Skin epidermis (tissue), 12 donors: ENCODE measurements around the gene HDAC11.
A peak's percentile ranks its signal among the peaks of the same experiment; 100 is the strongest.
"Not testable (repeated sequence)": the region's sequence is repeated elsewhere in the genome, so short reads cannot be mapped to it uniquely, and the experiment has no call there.

Experiments
- H3K27ac ChIP-seq, 21 experiments: fragments of 200-600 bp; sonication (generic) in 11 of 21; one replicate each; pipeline ENCODE4 v1.5.0; 2020; ENCODE audit warnings: mild to moderate bottlenecking in 3 of 21, inconsistent platforms in 2 of 21, moderate library complexity in 2 of 21
- H3K4me3 ChIP-seq, 7 experiments: fragments of 200-600 bp; sonication (generic) in 2 of 7; one replicate each; pipeline ENCODE4 v1.5.0; 2020; ENCODE audit warnings: inconsistent platforms in 2 of 7, mild to moderate bottlenecking in 2 of 7, moderate library complexity in 1 of 7

Gene HDAC11, protein sequence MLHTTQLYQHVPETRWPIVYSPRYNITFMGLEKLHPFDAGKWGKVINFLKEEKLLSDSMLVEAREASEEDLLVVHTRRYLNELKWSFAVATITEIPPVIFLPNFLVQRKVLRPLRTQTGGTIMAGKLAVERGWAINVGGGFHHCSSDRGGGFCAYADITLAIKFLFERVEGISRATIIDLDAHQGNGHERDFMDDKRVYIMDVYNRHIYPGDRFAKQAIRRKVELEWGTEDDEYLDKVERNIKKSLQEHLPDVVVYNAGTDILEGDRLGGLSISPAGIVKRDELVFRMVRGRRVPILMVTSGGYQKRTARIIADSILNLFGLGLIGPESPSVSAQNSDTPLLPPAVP

DNA sequence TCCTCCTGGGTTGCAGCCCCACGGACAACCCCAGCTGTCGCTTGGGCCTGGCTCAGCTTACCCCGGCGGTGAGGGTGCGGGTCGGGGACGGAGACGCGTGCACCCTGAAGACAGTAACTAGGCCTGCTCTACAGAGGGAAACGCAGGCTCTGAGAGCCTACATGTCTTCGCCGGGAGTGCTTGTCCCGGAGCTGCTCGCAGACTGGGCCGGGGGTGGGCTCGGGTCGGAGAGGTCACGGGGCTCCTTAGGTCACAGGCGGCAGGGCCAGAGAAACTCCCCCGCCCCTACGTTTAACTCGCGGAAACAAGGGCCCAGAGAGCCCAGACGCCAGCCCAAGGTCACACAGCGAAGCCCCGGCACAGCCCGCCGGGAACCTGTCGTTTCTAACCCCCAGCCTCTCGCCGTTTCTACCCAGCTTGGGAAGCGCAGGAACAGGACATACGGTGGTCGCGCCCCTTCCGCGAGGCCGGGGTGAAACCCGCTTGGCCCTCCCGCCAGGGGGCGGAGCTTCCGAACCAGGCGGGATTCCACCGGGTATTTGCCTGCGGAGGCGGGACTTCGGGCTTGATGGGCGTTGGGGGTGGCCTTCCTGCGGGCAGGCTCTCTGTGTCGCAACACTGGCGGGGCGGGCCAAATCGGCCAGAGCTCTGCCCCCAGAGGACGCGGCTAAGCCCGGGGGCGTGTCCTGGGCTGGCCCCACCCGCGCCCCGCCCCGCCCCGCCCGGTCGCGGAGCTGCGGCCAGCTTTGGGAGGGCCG lies at the start of gene HDAC11:
TSS of gene HDAC11 (plus strand) at position 725 of the 758 bp plus-strand sequence. CDS start 42 bp downstream, outside the sequence.
- Histone ChIP-seq H3K27ac (peak within 1 kb of the TSS; percentile 69 to 97 (median 91)), H3K4me3 (peak within 1 kb of the TSS; percentile 56 to 80 (median 74))

DNA sequence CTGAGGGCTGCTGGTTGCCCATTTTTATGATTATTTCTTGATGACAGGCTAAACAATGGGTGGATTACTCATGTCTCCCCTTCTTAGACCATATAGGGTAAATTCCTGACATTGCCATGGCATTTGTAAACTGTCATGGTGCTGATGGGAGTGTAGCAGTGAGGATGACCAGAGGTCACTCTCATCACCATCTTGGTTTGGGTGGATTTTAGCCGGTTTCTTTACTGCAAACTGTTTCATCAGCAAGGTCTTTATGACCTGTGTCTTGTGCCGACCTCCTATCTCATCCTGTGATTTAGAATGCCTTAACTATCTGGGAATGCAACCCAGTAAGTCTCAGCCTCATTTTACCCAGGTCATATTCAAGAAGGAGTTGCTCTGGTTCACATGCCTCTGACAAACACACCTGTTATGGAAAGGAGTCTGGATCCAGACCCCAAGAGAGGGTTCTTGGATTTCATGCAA lies 49.7 kb upstream of the HDAC11 start:
- H3K4me3 ChIP-seq, H3K27ac ChIP-seq: not testable (repeated sequence)

DNA sequence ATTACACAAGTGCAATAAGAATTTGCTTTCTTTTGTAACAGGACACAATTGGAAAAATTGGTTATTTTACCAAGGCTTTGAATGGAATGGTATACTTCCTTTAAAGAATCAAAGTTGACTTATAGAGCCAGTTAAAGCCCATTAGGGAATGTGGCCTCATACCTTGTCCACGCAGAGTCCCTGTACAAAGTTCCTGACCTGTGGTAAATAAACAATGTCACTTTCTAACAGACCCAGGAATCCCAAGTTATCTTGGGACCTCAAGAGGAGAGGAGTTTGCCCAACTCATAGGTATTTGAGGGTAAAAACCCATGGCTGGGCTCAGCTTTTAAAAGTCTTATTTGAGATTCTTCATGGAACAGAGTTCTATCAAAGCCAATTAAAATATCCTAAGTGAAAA lies 48.0 kb upstream of the HDAC11 start:
- no peak overlapping the region for H3K27ac ChIP-seq
- no peak overlapping the region for H3K4me3 ChIP-seq

DNA sequence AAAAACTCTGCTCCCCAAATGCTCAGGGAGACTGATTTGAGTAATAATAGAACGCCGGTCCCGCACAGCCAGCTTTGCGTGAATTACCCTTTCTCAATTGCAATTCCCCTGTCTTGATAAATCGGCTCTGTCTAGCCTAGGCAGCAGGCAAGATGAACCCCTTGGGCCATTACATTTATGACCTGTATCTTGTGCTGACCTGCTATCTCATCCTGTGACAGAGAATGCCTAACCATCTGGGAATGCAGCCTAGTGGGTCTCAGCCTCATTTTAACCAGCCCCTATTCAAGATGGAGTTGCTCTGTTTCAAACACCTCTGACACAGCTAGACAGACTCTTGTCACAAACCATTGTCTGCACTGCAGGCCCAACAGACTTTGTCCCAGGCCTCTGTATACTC lies 46.2 kb upstream of the HDAC11 start:
- H3K27ac ChIP-seq: no peak overlapping the region
- no peak overlapping the region for H3K4me3 ChIP-seq

DNA sequence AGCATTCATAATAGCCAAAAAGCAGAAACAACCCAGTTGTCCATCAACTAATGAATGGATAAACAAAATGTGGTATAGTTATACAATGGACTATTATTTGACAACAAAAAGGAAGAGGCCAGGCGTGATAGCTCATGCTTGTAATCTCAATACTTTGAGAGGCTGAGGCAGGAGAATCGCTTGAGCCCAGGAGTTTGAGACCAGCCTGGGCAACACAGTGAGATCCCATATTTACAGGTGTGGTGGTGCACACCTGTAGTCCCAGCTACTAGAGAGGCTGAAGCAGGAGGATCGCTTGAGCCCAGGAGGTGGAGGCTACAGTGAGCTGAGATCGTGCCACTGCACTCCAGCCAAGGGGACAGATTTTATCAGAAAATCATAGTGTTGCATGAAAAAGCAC lies 43.9 kb upstream of the HDAC11 start:
- not testable (repeated sequence) for H3K4me3 ChIP-seq, H3K27ac ChIP-seq

DNA sequence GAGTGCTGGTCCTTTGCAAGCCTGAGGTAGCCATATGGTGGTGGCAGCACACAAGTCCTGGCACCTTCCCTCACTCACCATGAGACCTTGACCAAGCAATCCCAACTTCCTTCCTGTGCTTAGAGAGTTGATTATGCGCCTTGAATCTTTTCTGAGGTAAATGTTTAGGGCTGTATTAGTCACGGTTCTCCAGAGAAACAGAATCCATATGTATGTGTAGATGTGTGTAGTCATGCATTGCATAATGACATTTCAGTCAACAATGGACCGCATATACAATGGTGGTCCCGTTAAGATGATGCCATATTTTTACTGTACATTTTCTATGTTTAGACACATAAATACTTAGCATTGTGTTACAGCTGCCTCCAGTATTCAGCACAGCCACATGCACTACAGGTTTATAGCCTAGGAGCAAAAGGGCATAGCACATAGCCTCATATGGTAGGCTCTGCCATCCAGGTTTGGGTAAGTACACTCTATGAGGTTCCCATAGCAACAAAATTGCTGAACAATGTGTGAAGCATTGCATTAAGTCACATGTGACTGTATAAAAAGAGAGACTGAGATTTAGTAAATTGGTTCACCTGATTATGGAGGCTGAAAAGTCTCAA lies 39.8 kb upstream of the HDAC11 start:
- H3K27ac ChIP-seq: no peak overlapping the region
- no peak overlapping the region for H3K4me3 ChIP-seq

DNA sequence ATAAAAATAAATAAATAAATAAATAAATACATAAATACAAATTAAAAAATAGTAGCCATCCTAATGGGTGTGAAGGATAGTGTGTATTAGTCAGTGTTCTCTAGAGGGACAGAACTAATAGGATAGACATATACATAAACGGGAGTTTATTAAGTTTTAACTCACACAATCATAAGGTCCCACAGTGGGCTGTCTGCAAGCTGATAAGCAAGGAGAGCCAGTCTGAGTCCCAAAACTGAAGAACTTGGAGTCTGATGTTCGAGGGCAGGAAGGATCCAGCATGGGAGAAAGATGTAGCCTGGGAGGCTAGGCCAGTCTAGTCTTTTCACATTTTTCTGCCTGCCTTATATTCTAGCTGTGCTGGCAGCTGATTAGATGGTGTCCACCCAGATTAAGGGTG lies 37.2 kb upstream of the HDAC11 start:
- not testable (repeated sequence) for H3K27ac ChIP-seq, H3K4me3 ChIP-seq

DNA sequence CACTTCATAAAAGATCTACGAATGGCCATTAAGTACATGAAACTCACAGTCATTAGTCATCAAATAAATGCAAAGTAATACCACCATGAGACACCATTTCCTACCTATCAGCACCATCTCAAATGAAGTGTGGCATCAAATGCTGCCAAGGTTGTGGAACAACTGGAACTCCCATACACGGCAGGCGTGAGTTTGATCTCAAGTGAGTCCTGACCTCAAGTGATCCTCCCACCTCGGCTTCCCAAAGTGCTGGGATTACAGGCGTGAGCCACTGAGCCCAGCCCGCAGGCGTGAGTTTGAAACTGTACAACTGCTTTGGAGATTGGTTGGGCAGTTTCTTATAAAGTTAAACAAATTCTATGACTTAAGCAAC lies 28.8 kb upstream of the HDAC11 start:
- peak overlapping the region in 17 of 21 experiments; percentile 17 to 85 (median 71) for H3K27ac ChIP-seq
- H3K4me3 ChIP-seq: peak overlapping the region; percentile 36 to 47 (median 40)

DNA sequence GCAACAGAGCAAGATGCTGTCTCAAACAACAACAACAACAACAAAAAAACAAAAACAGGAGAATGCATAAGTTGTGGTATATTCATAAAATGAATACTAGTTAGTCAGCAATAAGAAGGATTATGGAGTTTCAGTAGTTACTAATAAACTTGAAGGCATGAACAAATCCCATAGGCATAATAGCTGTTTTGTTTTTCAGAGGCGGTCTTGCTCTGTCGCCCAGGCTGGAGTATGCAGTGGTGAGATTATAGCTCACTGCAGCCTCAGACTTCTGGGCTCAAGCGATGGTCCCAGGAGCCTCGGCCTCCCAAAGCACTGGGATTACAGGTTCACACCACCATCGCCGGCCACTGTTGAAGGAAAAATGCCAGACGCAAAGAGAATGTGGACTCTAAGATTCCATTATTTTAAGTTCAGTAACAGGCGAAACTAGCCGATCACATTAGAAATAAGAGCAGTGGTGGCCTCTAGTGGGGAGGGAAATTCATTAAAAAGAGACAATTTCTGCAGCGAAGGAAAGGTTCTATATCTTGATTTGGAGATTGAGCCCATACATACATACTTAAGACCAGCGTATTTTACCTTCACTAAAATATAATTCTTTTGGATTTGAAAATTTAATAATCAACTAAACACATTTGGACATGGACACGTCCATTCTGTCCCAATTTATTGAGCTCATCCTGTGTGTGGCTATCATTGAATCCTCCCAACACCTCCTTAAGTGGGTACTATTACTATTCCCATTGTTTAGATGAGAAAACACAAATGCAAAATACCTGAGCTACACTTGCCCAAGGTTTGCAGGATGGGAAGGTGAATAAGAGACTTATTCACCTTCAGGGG lies 27.4 kb upstream of the HDAC11 start:
- Histone ChIP-seq H3K27ac (peak overlapping the region in 15 of 21 experiments; percentile 56 to 86 (median 74)), H3K4me3 (peak overlapping the region; percentile 36 to 47 (median 40))

DNA sequence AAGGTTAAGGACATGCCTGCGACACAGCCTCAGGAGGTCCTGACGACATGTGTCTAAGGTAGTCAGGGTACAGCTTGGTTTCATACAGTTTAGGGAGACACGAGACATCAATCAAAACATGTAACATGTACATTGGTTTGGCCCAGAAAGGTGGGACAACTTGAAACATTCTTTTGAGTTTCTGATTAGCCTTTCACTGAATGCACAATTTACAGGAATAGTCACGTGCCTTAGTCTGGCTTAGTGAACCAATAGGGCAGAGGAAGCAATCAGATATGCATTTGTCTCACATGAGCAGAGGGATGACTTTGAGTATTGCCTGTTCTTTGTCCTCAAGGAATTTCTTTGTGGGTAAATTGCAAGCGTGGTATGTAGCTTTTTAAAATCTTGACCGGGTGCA lies 24.5 kb upstream of the HDAC11 start:
- Histone ChIP-seq H3K4me3 (no peak overlapping the region), H3K27ac (peak overlapping the region in 9 of 21 experiments; percentile 10 to 63 (median 37))

DNA sequence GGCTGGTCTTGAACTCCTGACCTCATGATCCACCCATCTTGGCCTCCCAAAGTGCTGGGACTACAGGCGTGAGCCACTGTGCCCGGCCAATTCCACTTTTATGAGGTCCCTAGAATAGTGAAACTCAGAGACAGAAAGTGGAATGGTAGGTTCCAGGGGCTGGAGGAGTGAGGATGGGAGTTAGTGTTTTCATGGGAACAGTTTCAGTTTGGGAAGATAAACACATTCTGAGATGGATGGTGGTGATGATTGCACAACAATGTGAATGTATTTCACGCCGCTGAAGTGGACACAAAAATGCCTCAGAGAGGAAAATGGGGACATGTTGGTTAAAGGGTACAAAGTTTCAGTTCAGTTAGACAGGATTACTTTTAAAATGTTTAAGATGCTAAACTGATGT lies 22.5 kb upstream of the HDAC11 start:
- Histone ChIP-seq H3K4me3 (no peak overlapping the region), H3K27ac (no peak overlapping the region)

DNA sequence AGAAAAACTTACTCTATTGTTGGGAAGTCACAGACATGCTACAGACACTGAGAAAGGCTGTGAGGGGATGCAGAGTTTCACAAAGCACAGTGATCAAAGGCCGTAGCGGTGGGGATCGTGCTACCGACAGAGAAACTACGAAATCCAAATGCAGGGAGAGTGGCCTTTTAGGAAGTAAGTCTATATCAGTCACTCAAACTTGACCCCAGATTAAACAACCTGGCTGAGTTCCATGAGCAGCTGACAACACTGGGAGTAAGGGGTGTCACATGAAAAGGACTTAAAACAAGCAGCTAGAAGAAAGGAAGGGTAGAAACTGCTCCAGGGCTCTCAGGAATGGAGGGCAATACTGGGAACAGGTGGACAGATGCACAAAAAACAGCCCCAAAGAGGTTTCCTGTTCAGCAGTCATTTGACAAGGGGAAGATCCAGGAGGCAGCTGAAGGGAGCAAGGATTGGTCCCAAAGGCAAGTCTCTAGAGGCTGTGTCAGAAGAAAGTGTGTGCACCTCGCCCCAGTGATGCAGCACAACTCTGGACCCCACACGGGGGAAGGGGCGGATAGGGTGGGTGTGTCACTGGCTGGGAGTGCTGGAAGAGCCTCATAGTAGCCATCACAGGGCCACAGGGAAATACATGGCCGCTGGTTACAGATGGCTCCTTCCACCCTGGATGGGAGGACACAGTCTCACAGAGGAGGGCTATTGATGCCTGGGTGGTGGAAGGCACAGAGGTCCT lies 20.3 kb upstream of the HDAC11 start:
- no peak overlapping the region for H3K4me3 ChIP-seq
- no peak overlapping the region for H3K27ac ChIP-seq

DNA sequence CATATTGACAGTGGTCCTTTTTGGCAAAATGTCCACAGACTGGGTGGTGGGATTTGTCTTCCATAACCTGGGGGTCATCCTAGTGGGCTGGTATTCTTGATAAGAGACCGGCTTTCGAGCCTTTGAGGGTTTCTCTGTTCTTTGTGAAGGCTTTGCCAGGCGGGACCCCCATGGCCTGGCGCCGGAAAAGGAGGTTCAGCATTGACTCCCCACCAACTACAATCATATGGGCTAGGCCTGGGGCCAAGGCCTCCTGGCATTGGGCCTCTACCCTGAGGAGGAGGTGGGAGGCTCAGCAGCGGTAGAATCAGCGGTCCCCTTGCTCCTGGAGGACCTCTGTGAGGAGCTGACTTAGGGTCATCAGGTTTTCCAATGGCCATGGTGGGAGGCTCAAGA lies 19.8 kb upstream of the HDAC11 start:
- no peak overlapping the region for H3K4me3 ChIP-seq
- no peak overlapping the region for H3K27ac ChIP-seq

DNA sequence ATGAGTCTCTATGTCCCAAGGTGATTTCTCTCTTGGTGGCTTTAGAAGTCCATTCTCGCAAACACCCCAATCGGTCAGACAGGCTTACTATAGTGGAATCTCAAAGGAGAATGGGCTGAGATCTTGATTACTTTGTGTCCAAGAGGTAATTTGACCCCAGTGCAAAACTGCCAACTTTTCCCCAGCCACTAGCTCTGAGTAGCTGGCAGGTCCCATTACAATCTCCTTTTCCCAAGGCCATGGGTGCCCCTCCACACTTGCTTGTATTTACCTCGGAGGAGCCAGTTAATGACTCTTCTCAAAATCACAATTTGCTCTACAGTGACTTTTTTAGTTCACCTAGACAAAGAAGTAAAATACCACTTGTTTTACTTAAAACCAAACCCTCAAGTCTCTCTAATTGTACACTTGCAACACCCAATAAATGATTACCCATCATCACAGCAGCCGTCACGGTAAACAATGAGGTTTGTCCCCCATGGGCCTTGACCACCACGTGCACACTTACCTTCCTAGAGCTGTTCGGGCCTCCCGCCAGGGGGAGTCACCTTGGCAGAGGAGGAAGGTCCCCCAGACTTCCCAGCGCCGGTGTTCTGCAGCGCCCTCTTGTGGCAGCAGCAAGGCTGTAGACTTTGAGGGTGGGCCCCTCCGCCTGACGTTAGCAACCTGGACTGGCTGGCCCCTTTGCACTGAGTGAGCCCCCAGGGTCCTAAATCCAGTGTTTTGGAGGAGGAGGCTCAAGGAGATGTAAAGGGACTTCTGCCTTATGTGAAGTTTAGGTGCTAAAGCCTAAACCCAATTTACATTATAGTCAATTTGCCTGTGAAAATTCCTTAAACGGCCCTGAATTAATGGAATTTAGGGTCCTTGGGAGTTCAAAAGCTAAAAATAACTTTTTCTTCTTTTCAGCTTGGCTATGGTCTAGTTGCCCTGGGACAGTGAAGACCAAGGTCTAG lies 18.7 kb upstream of the HDAC11 start:
- no peak overlapping the region for H3K27ac ChIP-seq
- no peak overlapping the region for H3K4me3 ChIP-seq

DNA sequence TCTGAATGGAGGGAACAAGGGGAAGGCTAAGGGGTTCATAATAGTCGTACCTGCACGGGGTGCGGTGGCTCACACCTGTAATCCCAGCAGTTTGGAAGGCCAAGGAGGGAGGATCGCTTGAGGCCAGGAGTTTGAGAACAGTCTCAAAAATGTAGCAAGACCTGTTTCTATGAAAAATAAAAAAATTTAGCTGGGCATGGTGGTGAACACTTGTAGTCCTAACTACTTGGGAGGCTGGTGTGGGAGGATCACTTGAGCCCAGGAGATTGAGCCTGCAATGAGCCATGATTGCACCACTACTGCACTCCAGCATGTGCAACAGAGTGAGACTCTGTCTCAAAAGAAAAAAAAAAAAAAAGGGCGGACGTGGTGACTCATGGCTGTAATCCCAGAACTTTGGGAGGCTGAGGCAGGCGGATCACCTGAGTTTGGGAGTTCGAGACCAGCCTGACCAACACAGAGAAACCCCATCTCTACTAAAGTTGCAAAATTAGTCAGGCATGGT lies 17.9 kb upstream of the HDAC11 start:
- H3K4me3 ChIP-seq: no peak overlapping the region
- H3K27ac ChIP-seq: no peak overlapping the region

DNA sequence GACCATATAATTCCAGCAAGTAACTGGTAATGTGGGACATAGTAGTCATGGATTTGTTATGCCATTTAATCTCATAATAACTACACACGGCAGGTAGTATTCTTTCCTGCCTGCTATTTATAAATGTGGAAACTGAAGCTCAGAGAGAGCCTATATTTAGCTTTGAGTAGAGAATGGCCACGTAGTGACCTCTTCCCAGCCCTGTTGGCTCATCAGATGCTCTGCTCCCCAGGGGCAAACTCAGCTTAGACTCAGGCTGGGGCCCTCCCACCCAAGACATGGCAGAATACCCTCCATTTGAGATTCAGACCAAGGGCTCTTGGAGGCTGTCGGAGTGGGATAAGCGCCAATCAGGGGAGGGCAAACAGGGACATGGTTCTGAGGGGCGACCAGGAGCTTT lies 17.3 kb upstream of the HDAC11 start:
- Histone ChIP-seq H3K4me3 (no peak overlapping the region), H3K27ac (no peak overlapping the region)

DNA sequence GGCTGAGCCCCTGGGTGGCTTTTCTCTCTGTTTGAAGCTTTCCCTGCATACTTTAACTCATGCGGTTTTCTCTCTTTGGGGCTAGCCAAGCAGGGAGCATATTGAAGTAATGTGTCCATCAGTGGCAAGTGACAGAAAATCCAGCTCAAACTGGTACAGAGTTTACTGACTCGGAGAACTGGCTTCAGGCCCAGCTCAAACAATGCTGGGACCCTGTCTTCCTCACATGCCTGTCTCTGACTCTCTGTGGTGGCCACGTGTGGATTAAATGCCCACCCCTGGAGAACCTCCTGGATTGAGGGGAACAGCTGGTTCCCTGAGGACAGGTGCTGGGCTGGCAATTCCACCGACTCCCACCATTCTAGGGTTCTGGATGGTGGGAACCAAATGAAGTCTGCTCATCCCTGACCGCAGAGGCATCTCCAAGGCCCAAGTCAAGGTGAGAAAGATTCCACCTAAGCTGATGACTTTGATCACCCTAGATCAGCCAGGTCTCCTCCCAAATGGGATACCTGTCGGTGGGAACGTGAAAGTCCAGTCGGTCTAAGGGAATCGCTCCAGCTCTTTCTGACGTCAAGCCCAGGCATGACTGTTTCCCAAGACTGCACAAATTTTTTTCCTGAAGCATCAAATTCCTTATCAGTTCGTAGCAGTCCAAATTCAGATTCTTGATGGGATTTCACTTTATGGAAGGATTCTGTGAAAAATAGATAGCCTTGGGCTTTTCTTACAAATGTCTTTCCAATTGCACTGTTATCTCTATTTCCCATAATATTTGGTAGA lies 16.3 kb upstream of the HDAC11 start:
- Histone ChIP-seq H3K4me3 (no peak overlapping the region), H3K27ac (no peak overlapping the region)
